GM18907 (cell line): Measurements from ENCODE around the gene PCBD2.
A peak's percentile ranks its signal among the peaks of the same experiment; 100 is the strongest.
"Not testable (repeated sequence)": the region's sequence is repeated elsewhere in the genome, so short reads cannot be mapped to it uniquely, and the experiment has no call there.

Source experiments
- ATAC-seq: cut with Tn5 transposase; IDR thresholded peaks from one replicate; pipeline ENCODE4 v1.9.1; 2021; ENCODE audit warnings: mild to moderate bottlenecking, moderate library complexity; ENCODE audit not compliant: unreplicated experiment

PCBD2 gene

GRCh38 chr5:134905246-134905996 lies 490 bp downstream of the PCBD2 start:
- ATAC-seq = peak; percentile 42

DNA sequence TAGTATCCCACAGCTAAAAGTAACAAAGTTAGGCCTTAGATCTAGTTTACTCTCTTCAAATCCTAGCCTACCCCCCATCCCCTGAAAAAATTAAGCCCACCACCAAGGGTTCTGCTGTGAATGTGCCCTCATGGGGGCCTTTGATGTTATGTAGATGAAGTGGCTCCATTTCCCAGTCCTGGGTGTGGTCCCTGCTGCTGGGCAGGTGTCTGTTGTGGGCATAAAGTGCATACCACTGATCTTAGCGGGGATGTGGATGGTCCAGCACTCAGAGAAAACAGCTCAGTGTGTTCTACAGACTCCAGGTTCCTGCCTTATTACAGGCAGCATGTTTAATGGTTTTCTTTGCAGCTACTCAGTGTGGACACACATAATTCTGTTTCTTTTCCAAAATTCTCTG lies 1.9 kb downstream of the PCBD2 start:
- no peak for ATAC-seq

- ATAC-seq = not testable (repeated sequence)
Measured at GRCh38 chr5:134910752-134911151, 5.8 kb downstream of the PCBD2 start.

DNA sequence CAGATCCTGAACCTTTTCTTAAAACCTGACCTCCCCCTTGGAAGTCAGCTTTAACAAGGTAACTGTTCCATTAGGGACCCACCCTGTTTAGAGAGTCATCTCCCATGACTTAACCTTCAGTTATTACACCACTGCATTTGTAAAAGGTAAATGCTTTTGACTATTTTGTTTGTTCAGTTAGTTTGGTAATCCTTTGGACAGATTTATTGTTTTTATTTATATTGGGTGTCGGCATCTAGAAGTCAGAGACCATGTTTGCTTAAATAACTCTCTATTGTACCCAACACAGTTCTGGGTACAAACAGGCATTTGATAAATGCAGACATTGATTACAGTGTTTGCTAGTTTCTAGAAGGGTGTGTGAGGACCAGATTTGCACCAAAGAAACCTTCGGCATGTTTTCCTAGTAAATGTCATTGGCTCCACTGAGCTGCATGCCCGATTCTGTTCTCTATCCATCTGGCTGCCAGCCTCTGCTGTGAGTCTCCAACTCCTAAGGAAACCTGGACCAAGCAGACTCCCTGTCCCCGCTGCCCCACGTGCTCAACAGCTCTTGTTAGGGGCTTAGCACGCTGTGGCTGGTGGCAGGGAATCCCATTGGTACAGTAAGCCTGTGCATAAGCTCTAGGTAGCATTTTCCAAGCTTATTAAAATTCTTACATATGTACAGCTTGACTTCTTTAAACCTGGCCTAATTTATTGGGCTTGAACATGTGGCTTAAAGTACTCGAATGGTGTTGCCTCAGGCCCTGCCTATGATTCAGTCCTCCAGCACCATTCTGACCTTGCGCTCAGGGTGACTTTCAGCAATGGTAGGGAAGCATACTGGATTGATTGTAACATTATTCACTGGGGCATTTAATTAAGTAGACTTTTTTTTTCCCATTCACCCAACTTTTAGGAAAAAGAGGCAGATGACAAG lies 6.6 kb downstream of the PCBD2 start:
- no peak for ATAC-seq

GRCh38 chr5:134913254-134913653 lies 8.3 kb downstream of the PCBD2 start:
- ATAC-seq = no peak

DNA sequence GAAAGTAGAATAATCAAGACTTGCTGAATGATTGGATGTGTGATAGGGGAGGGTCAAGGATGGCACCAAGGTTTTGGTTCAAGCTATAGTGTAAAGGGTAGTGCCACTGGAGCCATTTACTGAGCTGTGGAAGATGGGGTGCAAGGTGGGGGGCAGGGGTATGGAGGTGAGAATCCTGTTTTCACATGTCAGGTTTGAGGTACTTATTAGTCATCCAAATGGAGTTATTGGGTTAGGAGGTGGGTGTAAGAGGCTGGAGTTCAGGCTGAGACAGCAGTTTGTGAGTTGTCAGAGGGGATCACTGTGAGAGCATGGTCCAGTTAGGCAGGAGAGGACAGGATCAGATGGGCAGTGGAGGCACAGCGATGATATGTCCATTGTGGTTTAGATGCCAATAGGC lies 8.9 kb downstream of the PCBD2 start:
- ATAC-seq = no peak

GRCh38 chr5:134917070-134917815 lies 12.3 kb downstream of the PCBD2 start:
- ATAC-seq = no peak

DNA sequence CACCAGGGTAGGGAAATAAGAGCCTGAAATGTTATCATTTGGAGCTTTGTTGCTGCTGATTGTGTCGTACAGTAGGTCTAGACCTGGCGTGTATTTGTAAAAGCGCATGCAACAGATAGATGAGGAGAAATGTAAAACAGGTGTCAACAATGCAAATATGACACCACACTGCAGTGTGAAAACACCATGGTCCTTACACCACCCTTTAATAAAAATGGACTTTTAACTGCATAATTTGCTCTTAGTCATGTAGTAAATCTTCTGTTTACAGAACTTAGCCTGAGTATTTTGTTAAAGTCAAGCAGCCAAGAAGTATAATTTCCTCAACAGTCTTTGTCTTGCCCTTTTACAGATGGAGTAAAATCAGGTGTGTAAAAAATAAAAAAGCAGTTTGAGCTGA lies 13.9 kb downstream of the PCBD2 start:
- no peak for ATAC-seq

GRCh38 chr5:134920848-134921575 lies 16.1 kb downstream of the PCBD2 start:
- no peak for ATAC-seq

DNA sequence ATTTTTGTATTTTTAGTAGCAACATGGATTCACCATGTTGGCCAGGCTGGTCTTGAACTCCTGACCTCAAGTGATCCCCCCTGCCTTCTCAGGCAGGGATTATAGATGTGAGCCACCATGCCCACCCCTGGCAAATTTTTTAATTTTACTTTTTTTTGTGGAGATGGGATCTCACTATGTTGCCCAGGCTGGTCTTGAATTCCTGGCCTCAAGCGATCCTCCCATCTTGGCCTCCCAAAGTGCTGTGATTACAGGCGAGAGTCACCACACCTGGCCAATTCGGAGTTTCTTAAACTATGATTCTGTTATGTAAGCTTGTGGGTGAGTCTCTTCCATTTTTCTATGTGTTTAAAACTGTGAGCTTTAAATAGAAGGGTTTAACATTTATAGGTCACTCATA lies 27.6 kb downstream of the PCBD2 start:
- no peak for ATAC-seq

- ATAC-seq = no peak
Measured at GRCh38 chr5:134934202-134934601, 29.3 kb downstream of the PCBD2 start.

DNA sequence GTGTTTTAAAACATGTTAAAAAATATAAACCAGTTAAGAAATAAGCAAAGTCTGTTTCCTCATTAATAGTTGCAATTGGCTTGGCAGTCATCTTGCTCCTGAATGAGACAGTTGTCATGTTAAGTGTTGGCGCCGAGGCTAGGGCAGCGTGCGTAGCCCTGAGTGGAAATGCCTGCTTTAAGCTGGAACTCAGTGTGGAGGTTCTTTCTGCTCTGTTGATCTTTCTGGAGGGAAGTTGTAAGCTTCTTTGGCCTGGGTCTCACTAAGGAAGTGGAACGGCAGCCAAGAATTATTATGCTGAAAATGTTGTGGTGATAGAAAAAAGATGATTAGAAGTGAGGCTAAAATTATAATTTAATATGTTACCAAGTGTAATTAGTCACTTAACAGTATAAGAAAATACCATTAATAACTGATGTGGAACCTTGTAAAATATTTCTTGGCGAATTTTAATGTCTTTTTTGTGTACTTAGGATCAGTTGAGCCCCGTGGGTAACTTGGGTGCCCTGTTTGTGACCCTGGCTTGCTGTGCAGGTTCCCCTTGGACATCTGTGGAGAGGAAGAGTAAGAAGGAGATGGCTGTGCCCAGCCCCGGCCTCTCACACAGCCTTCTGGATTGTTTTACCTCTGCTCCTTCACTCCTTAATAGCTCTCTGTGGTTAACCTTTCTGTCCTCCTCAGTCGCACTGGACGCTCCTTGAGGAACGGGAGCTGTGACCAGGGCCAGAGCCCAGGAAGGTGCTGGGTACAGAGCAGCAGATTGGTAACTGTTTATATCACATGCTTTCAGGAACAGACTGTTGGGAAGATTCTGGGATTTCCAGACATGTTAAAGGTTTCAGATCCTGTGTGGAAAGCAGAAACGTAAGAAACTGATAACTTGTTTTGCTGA lies 31.0 kb downstream of the PCBD2 start:
- ATAC-seq = no peak

- ATAC-seq = no peak
Measured at GRCh38 chr5:134937526-134937925, 32.6 kb downstream of the PCBD2 start.

DNA sequence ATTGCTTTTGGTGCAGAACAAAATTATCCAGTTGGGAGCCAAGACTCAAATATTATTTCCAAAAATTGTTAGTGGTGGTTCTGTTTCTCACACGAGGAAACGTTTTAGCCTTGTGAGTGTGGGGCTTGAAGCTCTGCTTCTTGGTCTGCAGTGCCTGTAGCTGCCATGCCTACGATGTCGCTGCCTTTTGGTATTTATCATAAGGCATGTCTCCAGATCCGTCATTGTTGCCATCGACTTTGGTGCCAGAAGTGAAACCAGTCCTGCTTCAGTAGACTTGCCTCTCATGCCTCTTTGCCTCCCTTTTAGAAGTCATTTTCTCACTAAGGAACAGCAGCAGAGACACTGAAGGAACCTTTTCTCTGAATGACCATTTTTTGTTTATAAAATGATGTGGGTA lies 33.1 kb downstream of the PCBD2 start:
- no peak for ATAC-seq

- no peak for ATAC-seq
Measured at GRCh38 chr5:134939500-134939899, 34.6 kb downstream of the PCBD2 start.

- no peak for ATAC-seq
Measured at GRCh38 chr5:134943547-134943946, 38.6 kb downstream of the PCBD2 start.

GRCh38 chr5:134944630-134945029 lies 39.7 kb downstream of the PCBD2 start:
- ATAC-seq = no peak

GRCh38 chr5:134945041-134945440 lies 40.1 kb downstream of the PCBD2 start:
- no peak for ATAC-seq

DNA sequence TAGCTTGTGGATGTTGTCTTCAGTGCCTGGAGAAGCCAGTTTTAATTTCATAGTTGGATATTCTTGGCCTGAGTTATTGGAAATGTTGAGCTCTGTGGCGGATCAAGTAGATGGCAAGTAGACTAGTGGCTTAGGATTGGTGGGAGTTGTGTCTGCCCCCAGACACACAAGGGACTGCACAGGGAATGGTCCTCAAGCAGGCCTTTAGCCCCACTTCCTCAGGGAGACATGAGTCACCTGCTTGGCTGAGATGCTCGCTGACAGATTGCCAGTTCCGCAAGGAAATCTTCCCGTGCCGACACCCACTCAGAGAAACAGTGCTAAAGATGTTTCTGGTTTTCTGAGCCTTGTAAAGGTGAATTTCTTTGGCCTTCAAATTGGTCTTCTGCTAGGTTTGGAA lies 44.0 kb downstream of the PCBD2 start:
- ATAC-seq = no peak

- ATAC-seq = no peak
Measured at GRCh38 chr5:134949316-134949715, 44.4 kb downstream of the PCBD2 start.
